Activated T-helper 9 cell treated with anti-CD3 and anti-CD28 coated beads, Interleukin-2, amount 50 U/mL, for 16 hours (primary cell): ENCODE measurements around the gene PDE4B.
"Not testable (repeated sequence)": the region's sequence is repeated elsewhere in the genome, so short reads cannot be mapped to it uniquely, and the experiment has no call there.

Source experiments
- DNase-seq: peaks from one replicate; pipeline ENCODE4 v3.0.0-alpha.2; 2020; ENCODE audit warnings: low read depth

PDE4B gene

GRCh38 chr1:66135161-66135560 is 342.5 kb downstream of the PDE4B start:
- DNase-seq = no peak

- not testable (repeated sequence) for DNase-seq
Observed at GRCh38 chr1:66136423-66136822, 343.7 kb downstream of the PDE4B start.

- DNase-seq = no peak
Observed at GRCh38 chr1:66137235-66137634, 344.5 kb downstream of the PDE4B start.

DNA sequence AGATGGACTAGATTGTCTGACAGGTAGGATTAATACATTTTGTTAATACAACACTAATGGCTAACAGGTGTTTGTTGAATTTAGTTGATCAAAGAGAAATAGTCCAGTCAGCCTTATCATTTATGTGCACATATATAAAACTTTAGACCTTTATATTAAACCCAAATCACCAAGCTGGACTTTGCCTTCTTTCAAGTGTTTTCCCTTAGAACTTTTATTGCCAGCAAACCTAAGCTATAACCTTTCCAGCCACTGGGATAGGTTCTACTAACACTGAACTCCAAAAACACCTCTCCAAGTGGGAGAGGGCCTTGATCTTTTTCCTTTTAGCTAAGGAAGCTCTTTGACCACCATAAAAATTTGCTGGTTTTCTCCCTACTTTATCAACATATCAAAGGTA is 345.9 kb downstream of the PDE4B start:
- DNase-seq = no peak

DNA sequence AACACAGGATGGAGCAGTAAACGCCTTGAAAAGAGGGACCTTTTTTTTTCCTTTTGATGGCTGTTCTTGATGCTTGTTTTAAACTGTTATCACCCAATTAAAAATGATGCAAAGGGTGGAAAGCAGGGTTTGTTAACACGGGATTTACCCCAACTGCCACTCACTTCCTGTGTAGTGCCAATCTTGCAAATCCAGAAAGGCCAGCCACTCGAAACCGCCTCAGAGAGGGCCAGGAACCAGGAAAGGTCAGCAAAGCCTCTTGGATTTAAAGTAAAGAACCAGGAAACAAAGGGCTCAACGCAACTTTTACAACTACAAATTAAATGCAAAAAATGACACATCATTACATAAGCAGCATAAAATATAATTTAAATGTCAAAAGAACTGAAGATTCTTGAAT is 347.4 kb downstream of the PDE4B start:
- DNase-seq = no peak

DNA sequence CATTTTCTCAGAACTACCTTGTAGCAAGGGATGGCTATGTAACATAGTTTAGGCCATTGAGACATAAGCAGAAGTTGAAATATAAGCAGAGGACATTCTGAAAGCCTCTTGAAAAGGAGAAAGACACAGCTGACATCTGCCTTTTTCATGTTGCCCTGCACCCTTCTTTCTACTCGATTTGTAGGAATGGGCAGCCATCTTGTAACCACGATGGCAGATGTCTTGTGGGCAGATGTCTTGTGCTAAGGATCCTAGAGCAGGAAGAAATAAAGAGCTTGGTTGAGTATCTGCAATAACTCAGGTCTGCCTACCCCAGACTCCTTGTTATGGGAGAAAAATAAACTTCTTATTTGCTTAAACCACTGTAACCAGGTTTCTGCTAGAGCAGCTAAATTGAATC is 351.0 kb downstream of the PDE4B start:
- no peak for DNase-seq

- no peak for DNase-seq
Observed at GRCh38 chr1:66147226-66147835, 354.6 kb downstream of the PDE4B start.

DNA sequence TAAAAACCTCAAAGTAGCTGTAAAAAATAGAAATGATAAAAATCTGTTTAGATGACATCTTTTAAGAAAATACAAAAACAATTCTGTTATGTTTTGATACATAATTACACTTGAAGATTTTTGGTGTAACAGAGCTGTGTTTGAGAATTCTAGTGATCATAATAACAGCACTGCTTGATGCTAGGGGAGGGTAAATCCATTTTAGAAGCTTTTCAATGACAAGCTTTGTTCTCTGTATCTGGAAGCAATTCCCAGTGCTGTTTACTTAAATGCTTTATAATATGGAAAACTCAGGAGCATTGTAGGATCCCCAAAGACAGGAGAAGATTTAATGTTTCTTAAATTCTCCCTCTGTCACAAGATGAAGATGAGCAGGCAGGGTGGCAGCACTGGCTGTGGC is 359.3 kb downstream of the PDE4B start:
- DNase-seq = no peak

DNA sequence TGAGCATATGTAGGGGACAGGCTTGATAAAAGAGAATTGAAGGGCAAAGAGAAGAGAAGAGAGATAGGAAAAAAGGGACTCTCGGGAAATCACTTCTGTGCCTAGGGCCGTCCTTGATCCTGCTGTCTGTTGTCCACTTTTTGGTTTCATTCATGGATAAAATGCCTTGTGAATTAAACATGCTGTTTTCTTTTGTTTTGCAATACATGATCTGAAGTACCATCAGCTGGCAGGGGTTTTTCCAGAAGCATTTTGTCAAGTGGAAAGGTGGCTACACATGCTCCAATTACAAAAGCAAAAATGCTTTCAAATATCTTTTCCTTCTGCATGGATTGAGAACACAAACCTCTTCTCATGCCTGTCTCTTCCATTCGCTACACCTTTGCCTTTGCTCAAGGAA is 361.7 kb downstream of the PDE4B start:
- no peak for DNase-seq

DNA sequence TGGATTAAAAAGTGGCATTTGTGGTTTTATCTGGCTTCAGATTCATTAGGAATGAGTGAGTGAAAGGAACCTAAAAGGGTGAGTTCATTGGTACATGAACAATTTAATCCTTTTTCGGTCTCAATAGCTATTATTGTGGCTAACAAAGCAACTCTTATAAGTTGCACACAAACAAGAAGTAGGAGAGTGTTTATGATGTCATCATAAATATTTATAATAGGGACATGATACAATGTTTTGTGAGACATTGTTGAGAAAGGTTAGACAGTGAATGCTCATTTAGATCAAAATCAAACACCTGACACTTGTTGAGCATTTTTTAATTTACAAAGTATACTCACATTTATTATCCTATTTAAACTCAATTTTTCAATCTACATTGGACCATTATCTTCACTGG is 363.4 kb downstream of the PDE4B start:
- DNase-seq = no peak

- no peak for DNase-seq
Observed at GRCh38 chr1:66159800-66160199, 367.1 kb downstream of the PDE4B start.

GRCh38 chr1:66160719-66161118 is 368.0 kb downstream of the PDE4B start:
- no peak for DNase-seq

GRCh38 chr1:66166753-66167152 is 374.1 kb downstream of the PDE4B start:
- no peak for DNase-seq

DNA sequence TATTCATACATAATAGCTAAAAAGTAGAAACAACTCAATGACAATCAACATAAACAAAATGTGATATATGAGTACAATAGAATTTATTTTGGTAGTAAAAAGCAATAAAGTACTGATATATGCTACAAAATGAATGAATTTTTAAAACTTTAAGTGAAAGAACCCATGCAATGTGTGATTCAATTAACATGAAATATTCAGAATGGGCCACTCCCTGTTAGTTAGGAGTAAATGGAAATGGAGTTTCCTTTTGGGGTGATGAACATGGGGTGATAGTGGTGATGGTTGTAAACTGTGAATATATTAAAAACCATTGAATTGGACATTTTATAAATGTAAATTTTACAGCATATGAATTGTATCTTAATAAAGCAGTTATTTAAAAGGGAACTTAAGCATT is 374.6 kb downstream of the PDE4B start:
- no peak for DNase-seq

DNA sequence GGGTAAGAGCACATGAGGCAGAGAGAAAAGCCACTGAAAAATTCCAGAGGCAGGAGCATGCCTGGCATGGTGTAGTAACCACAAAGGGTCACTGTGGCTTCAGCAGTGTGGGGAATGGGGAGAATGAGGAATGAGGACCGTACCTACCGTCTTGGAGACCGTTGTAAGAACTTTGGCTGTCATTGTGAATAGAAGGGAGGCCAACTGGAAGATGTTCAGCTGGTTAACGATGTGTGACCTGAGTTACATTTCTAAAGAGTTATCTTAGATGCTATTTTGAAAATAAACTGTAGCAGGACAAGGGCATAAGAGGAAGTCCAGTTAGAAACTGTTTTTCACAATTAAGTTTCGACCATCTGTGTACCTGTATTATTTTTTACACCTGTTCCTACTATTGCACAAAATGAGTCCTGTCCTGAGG is 375.8 kb downstream of the PDE4B start:
- DNase-seq = no peak

- no peak for DNase-seq
Observed at GRCh38 chr1:66168948-66169671, 376.4 kb downstream of the PDE4B start.

DNA sequence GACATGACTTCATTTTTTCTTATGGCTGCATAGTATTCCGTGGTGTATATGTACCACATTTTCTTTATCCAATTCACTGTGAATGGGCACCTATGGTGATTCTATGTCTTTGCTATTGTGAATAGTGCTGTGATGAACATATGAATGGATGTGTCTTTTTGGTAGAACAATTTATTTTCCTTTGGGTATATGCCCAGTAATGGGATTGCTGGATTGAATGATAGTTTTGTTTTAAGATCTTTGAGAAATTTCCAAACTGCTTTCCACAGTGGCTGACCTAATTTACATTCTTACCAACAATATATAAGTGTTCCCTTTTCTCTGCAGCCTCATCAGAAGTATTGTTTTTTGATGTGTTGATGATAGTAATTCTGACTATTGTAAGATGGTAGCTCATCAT is 379.6 kb downstream of the PDE4B start:
- no peak for DNase-seq

DNA sequence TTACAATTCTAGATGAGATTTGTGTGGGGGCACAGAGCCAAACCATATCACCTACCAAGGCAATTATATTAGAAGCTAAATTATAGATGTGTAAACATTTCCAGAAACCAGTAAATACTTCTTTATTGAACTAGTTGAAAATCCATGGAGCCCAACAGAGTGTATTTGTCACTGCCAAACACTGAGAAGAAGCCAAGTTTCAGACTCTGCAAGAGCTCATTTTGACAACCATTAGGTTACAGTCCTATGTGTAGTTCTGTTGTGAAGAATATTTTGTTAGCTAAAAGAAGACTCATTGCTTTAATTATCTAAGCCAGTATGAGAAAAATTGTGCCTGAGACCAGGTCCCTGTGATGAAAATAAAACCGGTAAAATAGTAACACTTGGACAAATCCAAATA is 382.4 kb downstream of the PDE4B start:
- DNase-seq = no peak

GRCh38 chr1:66175581-66175980 is 382.9 kb downstream of the PDE4B start:
- DNase-seq = no peak

DNA sequence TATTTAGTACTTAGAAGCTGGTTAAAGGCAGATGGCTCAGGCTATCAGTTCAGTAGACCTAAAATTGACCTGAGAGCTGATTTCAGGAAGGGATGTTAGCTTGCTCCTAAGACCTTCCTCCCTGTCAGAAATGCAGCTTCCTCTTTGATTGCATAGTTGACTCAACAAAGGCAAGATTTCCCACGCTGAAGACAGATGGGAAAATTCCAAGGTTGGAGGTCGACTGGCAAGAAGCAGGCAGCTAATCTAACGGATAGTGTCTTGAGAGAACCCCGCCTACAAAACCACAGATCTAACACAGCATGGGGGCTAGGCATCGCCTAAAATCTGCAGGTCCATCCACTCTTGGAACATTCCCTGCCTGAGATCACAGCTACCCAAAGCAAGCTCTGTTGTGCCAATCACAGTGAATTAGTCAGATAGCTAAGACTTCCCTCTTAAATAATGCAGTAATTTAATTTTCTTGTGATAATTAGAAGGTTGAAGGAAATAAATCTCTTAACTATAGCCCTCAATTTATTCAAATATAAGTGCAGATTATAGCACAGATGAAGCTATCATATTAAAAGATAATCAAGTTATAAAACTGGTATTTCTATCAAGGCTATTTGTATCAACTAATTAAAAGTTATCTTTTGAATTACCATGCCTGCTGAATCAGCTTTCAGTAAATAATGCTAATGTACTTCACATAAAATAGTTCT is 383.5 kb downstream of the PDE4B start:
- no peak for DNase-seq

GRCh38 chr1:66176832-66177231 is 384.1 kb downstream of the PDE4B start:
- DNase-seq = no peak

DNA sequence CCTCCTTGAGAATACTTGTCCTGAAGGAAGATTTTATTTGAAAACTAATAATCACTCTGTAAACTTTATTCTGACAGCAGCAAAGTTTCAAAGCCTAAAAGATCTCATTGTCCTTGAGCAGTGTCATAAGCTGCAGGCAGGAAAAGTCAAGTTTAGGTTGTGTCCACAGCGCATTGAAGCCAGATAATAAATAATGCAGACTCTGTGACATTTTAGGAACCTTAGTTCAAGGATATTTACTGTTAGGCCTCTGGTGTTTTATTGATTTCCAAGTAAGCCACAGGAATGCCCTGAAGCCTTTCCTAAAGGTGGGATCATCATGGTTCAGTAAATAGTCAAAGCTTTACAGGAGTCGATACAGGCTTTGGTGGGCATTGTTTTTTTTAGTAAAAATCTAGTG is 384.8 kb downstream of the PDE4B start:
- DNase-seq = no peak

DNA sequence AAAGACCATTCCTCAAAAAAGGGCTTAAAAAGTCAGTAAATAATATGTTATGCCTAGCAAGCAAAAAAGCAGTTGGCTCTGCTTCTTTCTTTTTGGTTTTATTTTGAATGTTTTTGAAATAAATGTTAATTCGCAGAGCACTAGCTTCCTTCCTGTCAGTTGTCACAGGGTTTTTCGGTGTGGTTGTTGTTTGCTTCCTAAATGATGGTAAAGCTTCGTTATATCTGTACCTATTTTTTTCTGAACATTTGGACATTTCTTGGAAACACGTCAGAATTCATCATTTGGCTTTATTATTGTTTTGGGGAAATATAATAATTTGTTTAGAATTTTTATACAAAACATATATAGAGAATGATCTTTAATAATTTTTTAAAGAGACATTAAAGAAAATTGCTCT is 389.3 kb downstream of the PDE4B start:
- DNase-seq = no peak
